SK-N-SH treated with all-trans-retinoic acid at 6 μM for 48 hours (cell line): ENCODE data around the gene TNS4.

Experiments used
- ARNTL ChIP-seq: fragments of 450-650 bp; formaldehyde crosslinking; IDR thresholded peaks from 2 replicates; pipeline ENCODE4 v1.5.0; 2020; ENCODE audit warnings: low read depth, mild to moderate bottlenecking, moderate library complexity, borderline replicate concordance
- BACH2 ChIP-seq: fragments of 250-450 bp; sonication (Bioruptor Pico); IDR thresholded peaks from 2 replicates; pipeline ENCODE4 v1.9.0; 2021; ENCODE audit warnings: mild to moderate bottlenecking, borderline replicate concordance
- CREB5 ChIP-seq: fragments of 250-450 bp; sonication (Bioruptor Pico); IDR thresholded peaks from 2 replicates; pipeline ENCODE4 v1.5.1; 2020; ENCODE audit warnings: low read depth, mild to moderate bottlenecking, moderate library complexity
- CSDC2 ChIP-seq: fragments of 250-450 bp; sonication (Bioruptor Pico); IDR thresholded peaks from 2 replicates; pipeline ENCODE4 v1.5.0; 2020; ENCODE audit warnings: mild to moderate bottlenecking, moderate library complexity
- GLIS3 ChIP-seq: fragments of 250-450 bp; sonication (Bioruptor Pico); IDR thresholded peaks from 2 replicates; pipeline ENCODE4 v1.5.0; 2020; ENCODE audit warnings: mild to moderate bottlenecking, moderate library complexity
- ISL1 ChIP-seq: fragments of 250-450 bp; sonication (Bioruptor Pico); IDR thresholded peaks from 2 replicates; pipeline ENCODE4 v2.1.2; 2022; ENCODE audit warnings: mild to moderate bottlenecking, moderate library complexity
- PATZ1 ChIP-seq: fragments of 250-450 bp; sonication (Bioruptor Pico); IDR thresholded peaks from 2 replicates; pipeline ENCODE4 v1.8.0; 2020; ENCODE audit warnings: mild to moderate bottlenecking, moderate library complexity, borderline replicate concordance
- RARB ChIP-seq: fragments of 250-450 bp; sonication (Bioruptor Pico); IDR thresholded peaks from 2 replicates; pipeline ENCODE4 v1.8.0; 2021; ENCODE audit warnings: mild to moderate bottlenecking, moderate library complexity
- SNAI2 ChIP-seq: fragments of 250-450 bp; sonication (Bioruptor Pico); IDR thresholded peaks from 2 replicates; pipeline ENCODE4 v1.5.0; 2020; ENCODE audit warnings: mild to moderate bottlenecking, moderate library complexity
- ZC3H10 ChIP-seq: fragments of 250-450 bp; sonication (Bioruptor Pico); IDR thresholded peaks from 2 replicates; pipeline ENCODE4 v1.5.1; 2021; ENCODE audit warnings: mild to moderate bottlenecking, moderate library complexity
- ZFP3 ChIP-seq: fragments of 250-450 bp; sonication (Bioruptor Pico); IDR thresholded peaks from 2 replicates; pipeline ENCODE4 v1.5.0; 2020; ENCODE audit warnings: mild to moderate bottlenecking, moderate library complexity
- ZFP30 ChIP-seq: fragments of 450-650 bp; formaldehyde crosslinking; IDR thresholded peaks from 2 replicates; pipeline ENCODE4 v1.5.0; 2022; ENCODE audit warnings: mild to moderate bottlenecking, moderate library complexity
- ZNF565 ChIP-seq: fragments of 450-650 bp; formaldehyde crosslinking; conservative IDR thresholded peaks from 2 replicates; pipeline ENCODE4 v1.5.0; 2020; ENCODE audit warnings: low read depth, mild to moderate bottlenecking, moderate library complexity
- TF ChIP-seq, protein P1 (sequence below): fragments of 250-450 bp; sonication (Bioruptor Pico); IDR thresholded peaks from 2 replicates; pipeline ENCODE4 v1.8.0; 2021; ENCODE audit warnings: low read depth, mild to moderate bottlenecking, moderate library complexity, borderline replicate concordance

DNA sequence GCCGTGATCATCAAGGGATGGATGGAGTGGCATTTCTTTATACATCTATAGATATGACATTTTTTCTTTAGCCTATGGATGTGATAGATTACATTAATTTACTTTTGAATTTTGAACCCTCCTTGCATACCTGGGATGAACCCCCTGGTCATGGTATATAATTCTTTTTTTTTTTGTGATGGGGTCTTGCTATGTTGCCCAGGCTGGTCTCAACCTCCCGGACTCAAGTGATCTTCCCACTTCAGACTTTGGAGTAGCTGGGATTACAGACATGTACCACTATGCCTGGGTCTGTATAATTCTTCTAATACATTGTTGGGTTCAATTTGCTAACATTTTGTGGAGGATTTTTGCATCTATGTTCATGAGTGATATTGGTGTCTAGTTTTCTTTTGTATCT lies 1.7 kb upstream of the TNS4 start:
- TF ChIP-seq SNAI2 (CRISPR knock-in tag) (no peak), RARB (CRISPR knock-in tag) (no peak), CREB5 (no peak), ZFP30 (CRISPR knock-in tag) (no peak), CSDC2 (CRISPR knock-in tag) (no peak), PATZ1 (no peak), ZC3H10 (CRISPR knock-in tag) (no peak), ARNTL (CRISPR knock-in tag) (no peak), GLIS3 (CRISPR knock-in tag) (no peak), ISL1 (CRISPR knock-in tag) (no peak), ZNF565 (CRISPR knock-in tag) (no peak), ZFP3 (no peak), BACH2 (CRISPR knock-in tag) (no peak)
- TF ChIP-seq, protein P1, sequence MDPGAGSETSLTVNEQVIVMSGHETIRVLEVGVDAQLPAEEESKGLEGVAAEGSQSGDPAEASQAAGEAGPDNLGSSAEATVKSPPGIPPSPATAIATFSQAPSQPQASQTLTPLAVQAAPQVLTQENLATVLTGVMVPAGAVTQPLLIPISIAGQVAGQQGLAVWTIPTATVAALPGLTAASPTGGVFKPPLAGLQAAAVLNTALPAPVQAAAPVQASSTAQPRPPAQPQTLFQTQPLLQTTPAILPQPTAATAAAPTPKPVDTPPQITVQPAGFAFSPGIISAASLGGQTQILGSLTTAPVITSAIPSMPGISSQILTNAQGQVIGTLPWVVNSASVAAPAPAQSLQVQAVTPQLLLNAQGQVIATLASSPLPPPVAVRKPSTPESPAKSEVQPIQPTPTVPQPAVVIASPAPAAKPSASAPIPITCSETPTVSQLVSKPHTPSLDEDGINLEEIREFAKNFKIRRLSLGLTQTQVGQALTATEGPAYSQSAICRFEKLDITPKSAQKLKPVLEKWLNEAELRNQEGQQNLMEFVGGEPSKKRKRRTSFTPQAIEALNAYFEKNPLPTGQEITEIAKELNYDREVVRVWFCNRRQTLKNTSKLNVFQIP (CRISPR knock-in tag) = no peak
